ENCODE data around the gene CDCP1. TPM values are rescaled to one million over a fixed set of nuclear protein-coding genes. Genes with fewer than 3 reads are reported as not detected.

CDCP1 gene
- polyA plus RNA-seq, 3 donors, result 0.42 to 1.3 (median 0.52) TPM

DNA sequence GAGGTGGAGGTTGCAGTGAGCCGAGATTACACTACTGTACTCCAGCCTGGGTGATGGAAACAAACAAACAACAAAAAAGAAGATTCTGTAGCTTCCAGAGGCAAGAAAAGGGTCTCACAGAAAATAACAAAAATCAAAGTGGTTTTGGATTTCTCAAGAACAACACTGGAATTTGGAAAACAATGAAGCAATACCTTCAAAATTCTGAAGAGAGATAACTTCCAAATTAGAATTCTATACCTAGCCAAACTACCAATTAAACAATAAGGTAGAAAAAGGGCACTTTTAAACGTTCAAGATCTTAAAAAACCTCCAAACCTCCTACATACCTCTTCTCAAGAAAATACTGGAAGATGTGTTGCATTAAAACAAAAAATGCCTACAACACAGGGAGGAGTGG, 4.9 kb upstream of the CDCP1 start:
- no peak for DNase-seq
- intact Hi-C loops (cut with micrococcal nuclease), result no loop called here
- H3K27me3 Mint-ChIP-seq (ENCODE audit: low read depth in 3 of 3), result peaks cover 29 to 35% (median 33%) of the 10 kb centered on the region in 3 donors

DNA sequence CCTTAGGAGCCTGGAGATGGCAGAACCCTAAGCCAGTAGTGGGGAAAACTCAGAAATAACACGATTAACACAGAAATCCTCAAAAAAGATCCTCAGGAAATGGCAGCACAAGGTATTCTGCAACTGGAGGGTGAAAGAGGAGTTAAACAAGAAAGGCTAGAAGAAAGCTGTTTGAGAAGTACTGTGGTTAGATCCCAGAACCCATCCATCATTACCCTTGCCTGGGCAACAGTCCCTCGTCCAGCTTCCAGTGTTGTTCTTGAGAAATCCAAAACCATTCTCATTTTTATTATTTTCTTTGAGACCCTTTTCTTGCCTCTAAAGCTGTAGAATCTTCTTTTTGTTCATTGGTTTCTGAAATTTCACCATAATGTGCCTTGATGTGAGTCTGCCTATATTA, 2.7 kb upstream of the CDCP1 start:
- DNase-seq, result no peak
- Mint-ChIP-seq H3K27me3 (ENCODE audit: low read depth in 3 of 3) (peaks cover 40 to 48% (median 45%) of the 10 kb centered on the region in 3 donors), H3K27ac (no peak overlapping the region), H3K36me3 (peaks cover 5 to 9% of the 10 kb centered on the region in 2 donors), H3K9me3 (peaks cover 10 to 20% (median 17%) of the 10 kb centered on the region in 7 donors), H3K4me1 (peaks cover 20% of the 10 kb centered on the region), H3K4me3 (no peak overlapping the region)
- no peak overlapping the region for H3K27ac ChIP-seq (ENCODE audit: low read depth in 1 of 2, low read length in 2 of 2)
- no peaks in the 10 kb centered on the region for H3K36me3 ChIP-seq (replicated peaks in 1 of 2; ENCODE audit: control insufficient read depth in 1 of 2, insufficient read depth in 2 of 2, low read length in 2 of 2)
- no peak overlapping the region for H2AFZ ChIP-seq (ENCODE audit: insufficient read depth, low read depth, low read length, poor library complexity, severe bottlenecking)
- H3K27me3 ChIP-seq (ENCODE audit: control insufficient read depth in 2 of 2, insufficient read depth in 2 of 2, low read length in 2 of 2), result peaks cover 26 to 36% of the 10 kb centered on the region in 2 donors
- no peak overlapping the region for H3K9ac ChIP-seq (ENCODE audit: insufficient read depth, low read length, poor library complexity, severe bottlenecking)
- H3K4me3 ChIP-seq (replicated peaks in 1 of 3; ENCODE audit: low read depth in 2 of 3, low read length in 3 of 3), result no peak overlapping the region
- TF ChIP-seq CTCF (IDR thresholded peaks at IDR 0.05), result no peak
- intact Hi-C loops (cut with micrococcal nuclease), result loop anchor here in 1 of 2 donors (10.0 kb wide), 1 partner anchor 56 kb away; no protein-coding TSS in a partner anchor
- no peaks in the 10 kb centered on the region for H3K79me2 ChIP-seq (ENCODE audit: insufficient read depth, low read length)
- no peak overlapping the region for H3K4me2 ChIP-seq (replicated peaks; ENCODE audit: extremely low read depth, low read length, poor library complexity, severe bottlenecking)
- peaks cover 3 to 4% of the 10 kb centered on the region in 2 donors for H3K9me3 ChIP-seq (replicated peaks in 1 of 2; ENCODE audit: control insufficient read depth in 1 of 2, insufficient read depth in 1 of 2, low read length in 2 of 2)
- H4K20me1 ChIP-seq (ENCODE audit: insufficient read depth, low read length), result no peaks in the 10 kb centered on the region
- H3K4me1 ChIP-seq (ENCODE audit: control insufficient read depth in 1 of 2, insufficient read depth in 2 of 2, low read length in 2 of 2), result peaks cover 22 to 26% of the 10 kb centered on the region in 2 donors
- WGBS (ENCODE audit: insufficient coverage), result 80% methylated on average over 1 of the region's 2 CpGs

More for the DNA sequence above, 4.9 kb upstream of the CDCP1 start:
- Mint-ChIP-seq H3K4me1 (peaks cover 5% of the 10 kb centered on the region), H3K36me3 (peaks cover 3 to 8% of the 10 kb centered on the region in 2 donors), H3K27ac (no peak overlapping the region), H3K4me3 (no peak overlapping the region), H3K9me3 (peaks cover 8 to 15% (median 10%) of the 10 kb centered on the region in 7 donors)
- no peaks in the 10 kb centered on the region for H3K79me2 ChIP-seq (ENCODE audit: insufficient read depth, low read length)
- WGBS (ENCODE audit: insufficient coverage), result no CpG with 5 or more reads among the region's 2 CpGs
- H3K9ac ChIP-seq (ENCODE audit: insufficient read depth, low read length, poor library complexity, severe bottlenecking), result no peak overlapping the region
- peaks cover 3 to 4% of the 10 kb centered on the region in 2 donors for H3K9me3 ChIP-seq (replicated peaks in 1 of 2; ENCODE audit: control insufficient read depth in 1 of 2, insufficient read depth in 1 of 2, low read length in 2 of 2)
- no peak overlapping the region for H3K4me3 ChIP-seq (replicated peaks in 1 of 3; ENCODE audit: low read depth in 2 of 3, low read length in 3 of 3)
- no peak overlapping the region for H3K4me2 ChIP-seq (replicated peaks; ENCODE audit: extremely low read depth, low read length, poor library complexity, severe bottlenecking)
- H3K27me3 ChIP-seq (ENCODE audit: control insufficient read depth in 2 of 2, insufficient read depth in 2 of 2, low read length in 2 of 2), result peaks cover 15 to 24% of the 10 kb centered on the region in 2 donors
- no peaks in the 10 kb centered on the region for H3K36me3 ChIP-seq (replicated peaks in 1 of 2; ENCODE audit: control insufficient read depth in 1 of 2, insufficient read depth in 2 of 2, low read length in 2 of 2)
- no peaks in the 10 kb centered on the region for H4K20me1 ChIP-seq (ENCODE audit: insufficient read depth, low read length)
- H3K4me1 ChIP-seq (ENCODE audit: control insufficient read depth in 1 of 2, insufficient read depth in 2 of 2, low read length in 2 of 2), result peaks cover 5 to 6% of the 10 kb centered on the region in 2 donors
- H2AFZ ChIP-seq (ENCODE audit: insufficient read depth, low read depth, low read length, poor library complexity, severe bottlenecking), result no peak overlapping the region
- no peak for TF ChIP-seq CTCF (IDR thresholded peaks at IDR 0.05)
- no peak overlapping the region for H3K27ac ChIP-seq (ENCODE audit: low read depth in 1 of 2, low read length in 2 of 2)
